Stimulated activated CD4-positive, alpha-beta T cell treated with anti-CD3 and anti-CD28 coated beads, Interleukin-4, amount 100 ng/mL, for 48 hours (primary cell): Measurements from ENCODE around the gene PPP1R3A.
"Not testable (repeated sequence)": the region's sequence is repeated elsewhere in the genome, so short reads cannot be mapped to it uniquely, and the experiment has no call there.

Source experiments
- DNase-seq, 2 donors: peaks; one replicate each; pipeline ENCODE4 v3.0.0-alpha.2; 2020; ENCODE audit warnings: low read depth in 2 of 2

Gene PPP1R3A, protein sequence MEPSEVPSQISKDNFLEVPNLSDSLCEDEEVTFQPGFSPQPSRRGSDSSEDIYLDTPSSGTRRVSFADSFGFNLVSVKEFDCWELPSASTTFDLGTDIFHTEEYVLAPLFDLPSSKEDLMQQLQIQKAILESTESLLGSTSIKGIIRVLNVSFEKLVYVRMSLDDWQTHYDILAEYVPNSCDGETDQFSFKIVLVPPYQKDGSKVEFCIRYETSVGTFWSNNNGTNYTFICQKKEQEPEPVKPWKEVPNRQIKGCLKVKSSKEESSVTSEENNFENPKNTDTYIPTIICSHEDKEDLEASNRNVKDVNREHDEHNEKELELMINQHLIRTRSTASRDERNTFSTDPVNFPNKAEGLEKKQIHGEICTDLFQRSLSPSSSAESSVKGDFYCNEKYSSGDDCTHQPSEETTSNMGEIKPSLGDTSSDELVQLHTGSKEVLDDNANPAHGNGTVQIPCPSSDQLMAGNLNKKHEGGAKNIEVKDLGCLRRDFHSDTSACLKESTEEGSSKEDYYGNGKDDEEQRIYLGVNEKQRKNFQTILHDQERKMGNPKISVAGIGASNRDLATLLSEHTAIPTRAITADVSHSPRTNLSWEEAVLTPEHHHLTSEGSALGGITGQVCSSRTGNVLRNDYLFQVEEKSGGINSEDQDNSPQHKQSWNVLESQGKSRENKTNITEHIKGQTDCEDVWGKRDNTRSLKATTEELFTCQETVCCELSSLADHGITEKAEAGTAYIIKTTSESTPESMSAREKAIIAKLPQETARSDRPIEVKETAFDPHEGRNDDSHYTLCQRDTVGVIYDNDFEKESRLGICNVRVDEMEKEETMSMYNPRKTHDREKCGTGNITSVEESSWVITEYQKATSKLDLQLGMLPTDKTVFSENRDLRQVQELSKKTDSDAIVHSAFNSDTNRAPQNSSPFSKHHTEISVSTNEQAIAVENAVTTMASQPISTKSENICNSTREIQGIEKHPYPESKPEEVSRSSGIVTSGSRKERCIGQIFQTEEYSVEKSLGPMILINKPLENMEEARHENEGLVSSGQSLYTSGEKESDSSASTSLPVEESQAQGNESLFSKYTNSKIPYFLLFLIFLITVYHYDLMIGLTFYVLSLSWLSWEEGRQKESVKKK

GRCh38 chr7:113918946-113919345 is at the start of gene PPP1R3A:
Gene PPP1R3A, minus strand, starts transcription at chr7:113919009. Its CDS starts 13 bp downstream, at chr7:113918996.
- DNase-seq, result no peak

GRCh38 chr7:113963356-113963755 is 44.5 kb upstream of the PPP1R3A start:
- no peak for DNase-seq

GRCh38 chr7:113959910-113960309 is 41.1 kb upstream of the PPP1R3A start:
- DNase-seq, result no peak

DNA sequence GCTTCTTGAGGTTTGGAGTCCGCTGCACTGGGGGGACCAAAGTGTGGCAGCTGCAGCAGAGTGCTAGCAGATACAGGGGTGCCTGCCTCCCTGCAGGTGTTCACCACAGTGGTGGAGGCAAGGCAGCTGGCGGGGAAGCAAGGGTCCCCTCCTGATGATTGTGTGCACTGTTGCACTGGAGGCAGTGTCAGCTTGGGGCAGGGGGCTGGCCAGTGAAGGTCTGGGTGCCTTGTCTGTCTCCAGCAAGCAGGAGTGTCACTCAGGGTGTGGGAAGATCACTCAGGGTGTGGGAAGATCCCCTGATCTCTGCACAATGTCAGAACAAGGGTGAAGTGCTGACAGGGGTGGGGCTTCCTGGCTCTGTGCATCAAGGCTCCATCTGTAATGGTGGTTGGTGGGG is 36.3 kb upstream of the PPP1R3A start:
- no peak for DNase-seq

DNA sequence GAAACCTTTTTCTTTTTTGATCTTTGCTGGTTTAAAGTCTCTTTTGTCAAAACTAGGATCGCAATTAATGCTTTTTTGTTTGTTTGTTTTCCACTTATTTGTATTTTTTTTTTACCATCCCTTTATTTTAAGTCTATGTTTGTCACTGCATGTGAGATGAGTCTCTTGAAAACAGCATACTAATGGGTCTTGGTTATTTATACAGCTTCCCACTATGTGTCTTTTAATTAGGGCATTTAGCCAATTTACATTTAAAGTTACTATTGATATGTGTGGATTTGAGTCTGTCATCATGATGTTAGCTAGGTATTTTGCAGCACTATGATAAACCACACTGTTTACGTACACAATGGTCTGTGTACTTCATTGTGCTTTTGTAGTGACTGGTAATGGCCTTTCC is 34.7 kb upstream of the PPP1R3A start:
- no peak for DNase-seq

GRCh38 chr7:113945018-113945938 is 26.5 kb upstream of the PPP1R3A start:
- DNase-seq, result no peak

DNA sequence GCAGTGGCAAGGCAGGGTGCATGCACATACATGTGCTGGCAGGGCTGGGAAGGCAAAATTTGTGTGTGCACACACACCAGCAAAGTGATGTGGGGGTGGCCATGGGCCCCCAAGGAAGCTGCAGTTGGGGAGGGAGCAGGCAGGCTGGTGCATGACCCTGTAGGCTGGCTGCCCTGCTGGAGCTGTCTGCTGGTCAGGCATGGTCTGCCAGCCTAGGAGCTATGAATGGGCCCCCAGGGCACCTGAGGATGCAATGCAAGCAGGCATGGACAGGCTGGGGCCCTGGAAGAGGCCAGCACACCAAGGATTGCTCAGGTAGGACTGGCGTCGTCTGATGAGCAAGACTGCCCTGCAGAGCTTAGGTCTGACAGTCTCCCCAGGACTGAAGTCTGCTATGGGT is 18.2 kb upstream of the PPP1R3A start:
- no peak for DNase-seq

- DNase-seq, result no peak
Observed at GRCh38 chr7:113936535-113936934, 17.7 kb upstream of the PPP1R3A start.

GRCh38 chr7:113929389-113929788 is 10.6 kb upstream of the PPP1R3A start:
- DNase-seq, result not testable (repeated sequence)

DNA sequence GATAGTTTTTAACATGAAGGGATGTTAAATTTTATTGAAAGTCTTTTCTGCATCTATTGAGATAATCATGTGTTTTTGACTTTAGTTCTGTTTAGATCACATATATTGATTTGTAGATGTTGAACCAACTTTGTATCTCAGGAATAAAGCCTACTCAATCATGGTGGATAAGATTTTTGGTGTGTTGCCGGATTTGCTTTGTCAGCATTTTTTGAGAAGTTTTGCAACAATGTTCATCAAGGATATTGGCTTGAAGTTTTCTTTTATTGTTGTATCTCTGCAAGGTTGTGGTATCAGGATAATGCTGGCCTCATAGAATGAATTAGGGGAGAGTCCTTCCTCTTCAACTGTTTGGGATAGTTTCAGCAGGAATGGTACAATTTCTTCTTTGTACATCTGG is 9.3 kb upstream of the PPP1R3A start:
- DNase-seq, result no peak

GRCh38 chr7:113922049-113922448 is 3.2 kb upstream of the PPP1R3A start:
- no peak for DNase-seq

DNA sequence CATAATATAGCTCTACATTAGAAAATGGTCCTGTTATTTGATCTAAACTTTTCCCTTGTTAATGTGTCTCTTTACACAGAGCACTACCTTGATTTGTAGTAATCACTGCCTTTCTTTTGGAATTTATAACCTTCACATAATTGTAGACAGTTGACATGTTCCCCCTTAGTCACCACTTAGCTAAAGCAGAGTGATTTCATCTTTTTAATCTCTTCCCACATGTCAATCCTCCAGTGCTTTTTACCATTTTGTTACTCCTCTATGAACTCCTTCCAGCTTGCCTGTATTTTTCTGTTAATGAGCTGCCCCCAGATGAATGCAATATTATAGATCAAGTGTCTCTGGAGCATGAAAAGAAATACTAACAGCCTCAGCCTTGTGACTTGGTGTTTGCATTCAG is 2.6 kb upstream of the PPP1R3A start:
- no peak for DNase-seq

- DNase-seq, result no peak
Observed at GRCh38 chr7:113917840-113918239, 969 bp downstream of the PPP1R3A start.

- no peak for DNase-seq
Observed at GRCh38 chr7:113915956-113916355, 2.9 kb downstream of the PPP1R3A start.

DNA sequence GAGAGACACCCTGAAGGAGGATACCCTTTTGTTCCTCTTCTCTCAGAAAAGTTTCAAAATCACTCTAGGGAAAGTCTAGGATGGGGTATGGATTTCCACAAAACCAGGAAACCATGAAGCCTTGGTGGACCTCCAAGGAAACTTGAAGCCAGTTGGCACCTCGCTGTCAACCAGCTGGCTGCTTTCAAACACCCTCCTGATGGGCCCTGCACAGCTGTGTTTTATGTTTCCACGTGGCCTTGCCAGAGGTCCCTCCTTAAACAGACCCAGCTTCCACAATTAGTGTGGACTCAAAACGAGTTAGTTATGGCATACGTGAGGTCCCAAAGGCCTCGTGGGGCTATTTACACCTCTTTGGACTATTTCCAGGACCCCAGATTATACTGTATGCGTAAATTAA is 5.9 kb downstream of the PPP1R3A start:
- no peak for DNase-seq

DNA sequence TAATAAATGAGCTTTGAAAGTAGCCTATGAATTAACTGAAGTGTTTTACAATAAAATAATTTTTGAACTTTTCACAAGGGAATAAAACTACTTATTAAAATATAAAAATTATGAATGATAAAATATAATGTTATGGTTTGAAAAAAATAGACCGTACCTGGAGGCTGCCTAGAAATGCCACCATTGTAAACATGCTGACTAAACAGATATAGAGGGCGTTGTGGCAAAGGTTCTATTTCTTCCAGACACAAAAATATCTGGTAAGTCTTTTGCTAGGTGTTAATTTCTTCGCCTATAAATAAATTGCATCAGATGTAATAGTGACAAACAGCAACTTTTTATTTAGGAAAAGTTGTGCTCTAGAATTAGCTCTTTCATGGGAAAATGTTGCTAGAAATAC is 11.2 kb downstream of the PPP1R3A start:
- DNase-seq, result no peak

DNA sequence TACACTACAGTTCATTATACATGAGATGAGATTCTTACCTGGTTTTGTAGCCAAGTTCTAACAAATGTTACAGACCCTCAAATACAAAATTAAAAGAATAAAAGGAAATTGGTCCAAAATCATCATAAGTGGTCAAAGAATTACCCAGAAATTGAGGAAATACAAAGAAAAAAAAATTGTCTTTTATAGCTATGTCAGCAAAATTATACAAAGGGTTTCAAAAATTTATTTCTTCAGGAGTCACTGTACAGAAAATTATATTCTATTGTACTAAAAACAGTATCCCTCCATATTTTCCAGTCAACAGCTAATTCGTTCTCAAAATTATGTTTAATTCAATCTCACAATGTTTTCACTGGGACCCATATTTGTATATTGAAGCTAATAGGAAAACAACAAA is 14.3 kb downstream of the PPP1R3A start:
- DNase-seq, result no peak

- DNase-seq, result no peak
Observed at GRCh38 chr7:113892818-113893217, 26.0 kb downstream of the PPP1R3A start.

DNA sequence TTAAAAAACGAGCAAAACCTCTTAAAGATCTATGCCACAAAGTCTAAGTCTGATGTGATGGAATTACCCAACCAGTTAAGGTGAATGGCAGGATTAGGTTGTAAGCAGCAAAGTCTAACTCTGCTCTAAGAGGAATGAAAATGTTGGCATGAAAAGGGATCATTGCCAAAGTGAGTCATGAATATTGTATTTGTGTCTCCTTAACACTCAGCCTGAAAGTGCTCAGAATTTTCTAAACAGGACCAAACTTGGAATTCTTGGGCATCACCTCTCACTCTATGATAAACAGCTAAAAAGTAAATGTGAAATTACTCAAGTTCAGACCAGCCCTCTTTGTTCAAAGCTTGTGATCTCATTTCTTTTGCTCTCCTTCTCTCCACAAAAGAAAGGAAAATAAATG is 27.0 kb downstream of the PPP1R3A start:
- no peak for DNase-seq

- DNase-seq, result no peak
Observed at GRCh38 chr7:113891031-113891350, 27.8 kb downstream of the PPP1R3A start.

DNA sequence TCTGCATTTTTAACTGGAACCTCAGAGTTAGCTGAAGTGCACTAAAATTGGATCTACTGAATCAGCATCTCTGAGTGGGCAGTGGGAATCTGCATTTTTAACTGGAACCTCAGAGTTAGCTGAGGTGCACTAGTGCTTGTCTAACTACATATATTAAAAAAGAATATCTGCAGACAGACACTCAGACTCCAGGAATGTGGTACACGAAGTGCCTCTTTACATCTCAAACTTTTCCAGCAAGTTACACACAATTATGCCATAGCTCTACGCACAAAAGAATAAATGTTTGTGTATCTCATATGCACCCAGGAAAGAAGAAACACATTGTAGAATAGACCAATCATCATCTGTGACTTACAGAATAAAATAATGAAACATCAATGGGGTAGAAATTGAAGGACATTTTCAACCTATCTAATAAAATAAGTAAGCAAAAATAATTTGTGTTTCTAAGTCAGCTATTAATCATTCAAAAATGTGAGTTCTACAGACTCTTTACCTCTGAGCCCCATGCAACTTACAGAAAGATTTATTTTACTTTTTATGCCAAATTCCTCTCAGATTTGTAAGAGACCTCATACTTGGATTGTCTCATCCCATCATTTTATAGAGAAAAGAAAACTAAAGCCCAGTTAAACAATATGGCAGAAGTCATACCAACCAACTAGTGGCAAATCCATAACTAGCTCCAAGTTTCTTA is 28.3 kb downstream of the PPP1R3A start:
- no peak for DNase-seq
